GM12873 (cell line): ENCODE data around the gene SPAG9.

Source experiments
- CTCF ChIP-seq: IDR thresholded peaks from 2 replicates; pipeline ENCODE4 v1.5.1; 2012; ENCODE audit warnings: low read depth, mild to moderate bottlenecking, moderate library complexity, low read length, control low read depth; ENCODE audit not compliant: insufficient read depth; ENCODE audit errors: missing control alignments

SPAG9 gene

GRCh38 chr17:51065466-51065865 is 55.2 kb downstream of the SPAG9 start:
- TF ChIP-seq CTCF = no peak

DNA sequence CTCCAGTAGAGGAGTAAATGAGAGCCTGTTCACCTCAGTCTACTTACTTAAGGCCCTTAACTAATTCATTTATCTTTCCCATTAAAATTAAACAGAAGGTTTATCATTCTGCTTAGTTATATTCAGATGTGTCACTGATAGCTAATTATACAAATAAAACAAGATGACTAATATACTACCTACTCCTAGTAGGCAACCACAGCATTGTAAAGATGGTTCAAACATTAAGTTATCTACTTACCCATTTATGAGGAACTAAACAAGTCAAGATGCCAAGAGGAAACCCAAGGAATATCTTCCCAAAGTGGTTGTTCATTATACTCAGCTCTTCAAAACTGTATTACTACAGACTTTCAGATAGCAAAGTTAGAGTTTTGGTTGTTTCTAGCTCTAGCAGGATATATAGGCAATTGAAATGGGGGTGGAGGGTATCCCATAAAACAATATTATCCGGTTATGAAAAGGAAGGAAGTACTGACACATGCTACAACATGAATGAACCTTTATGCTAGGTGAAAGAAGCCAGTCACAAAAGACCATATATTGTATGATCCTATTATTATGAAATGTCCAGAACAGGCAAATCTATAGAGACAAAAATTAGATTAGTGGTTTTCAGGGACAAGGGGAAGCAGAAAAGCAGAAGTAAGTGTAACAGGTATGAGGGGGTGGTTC is 56.5 kb downstream of the SPAG9 start:
- no peak for TF ChIP-seq CTCF

DNA sequence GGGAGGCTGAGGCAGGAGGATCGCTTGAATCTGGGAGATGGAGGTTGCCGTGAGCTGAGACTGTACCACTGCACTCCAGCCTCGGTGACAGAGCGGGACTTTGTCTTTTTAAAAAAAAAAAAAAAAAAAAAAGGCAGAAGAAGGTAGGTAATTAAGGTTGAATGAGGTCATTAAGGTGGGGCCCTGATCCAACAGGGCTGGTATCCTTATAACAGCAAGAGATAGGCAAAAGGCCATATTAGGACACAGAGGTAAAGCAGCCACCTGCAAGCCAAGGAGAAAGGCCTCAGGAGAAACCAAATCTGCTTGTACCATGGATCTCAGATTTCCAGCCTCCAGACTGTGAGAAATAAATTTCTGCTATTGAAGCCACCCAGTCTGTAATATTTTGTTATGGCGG is 60.3 kb downstream of the SPAG9 start:
- no peak for TF ChIP-seq CTCF

DNA sequence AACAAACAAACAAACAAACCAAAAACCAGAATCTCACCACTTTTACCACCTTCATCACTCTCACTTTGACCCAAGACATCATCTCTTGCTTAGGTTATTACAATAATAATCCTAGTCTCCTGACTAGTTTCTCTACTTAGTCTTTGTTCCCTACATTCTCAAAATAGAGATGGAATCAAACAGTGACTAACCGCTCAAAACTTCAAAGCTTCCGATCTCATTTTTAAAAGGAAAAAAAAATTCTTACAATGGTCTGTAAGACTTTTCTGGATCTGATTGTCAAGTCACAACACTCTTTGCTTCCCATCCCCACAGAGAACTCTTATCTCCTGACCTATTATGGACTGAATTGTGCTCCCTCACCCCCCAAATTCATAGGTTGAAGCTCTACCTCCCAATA is 60.9 kb downstream of the SPAG9 start:
- no peak for TF ChIP-seq CTCF

GRCh38 chr17:51057534-51057933 is 63.1 kb downstream of the SPAG9 start:
- no peak for TF ChIP-seq CTCF

- peak; percentile 54 for TF ChIP-seq CTCF
Measured at GRCh38 chr17:51056813-51057510, 63.7 kb downstream of the SPAG9 start.

DNA sequence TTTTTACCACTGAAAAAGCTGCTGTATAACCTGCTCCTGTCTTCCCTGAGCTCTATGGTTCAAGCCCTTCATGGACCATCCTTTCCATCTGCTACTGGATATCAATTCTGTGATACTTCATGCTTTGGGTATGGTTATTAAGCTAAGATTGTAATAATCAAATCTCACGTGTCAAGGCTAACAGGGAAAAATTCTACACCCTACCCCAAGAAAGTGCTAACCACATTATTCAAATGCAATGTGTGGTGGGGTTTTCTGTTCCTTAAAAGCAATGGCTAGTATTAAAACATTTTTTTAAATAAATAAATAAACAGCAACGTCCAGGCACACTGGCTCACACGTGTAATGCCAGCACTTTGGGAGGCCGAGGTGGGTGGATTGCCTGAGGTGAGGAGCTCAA is 65.9 kb downstream of the SPAG9 start:
- TF ChIP-seq CTCF = no peak
